Activated CD8-positive, alpha-beta memory T cell treated with anti-CD3 and anti-CD28 coated beads, Interleukin-2, amount 50 U/mL, for 1 hour (primary cell): ENCODE results near the gene IL1R2.
A peak's percentile ranks its signal among the peaks of the same experiment; 100 is the strongest.

ENCODE experiments used
- DNase-seq: peaks from one replicate; pipeline ENCODE4 v3.0.0-alpha.2; 2020; ENCODE audit errors: extremely low read depth

Gene IL1R2

DNA sequence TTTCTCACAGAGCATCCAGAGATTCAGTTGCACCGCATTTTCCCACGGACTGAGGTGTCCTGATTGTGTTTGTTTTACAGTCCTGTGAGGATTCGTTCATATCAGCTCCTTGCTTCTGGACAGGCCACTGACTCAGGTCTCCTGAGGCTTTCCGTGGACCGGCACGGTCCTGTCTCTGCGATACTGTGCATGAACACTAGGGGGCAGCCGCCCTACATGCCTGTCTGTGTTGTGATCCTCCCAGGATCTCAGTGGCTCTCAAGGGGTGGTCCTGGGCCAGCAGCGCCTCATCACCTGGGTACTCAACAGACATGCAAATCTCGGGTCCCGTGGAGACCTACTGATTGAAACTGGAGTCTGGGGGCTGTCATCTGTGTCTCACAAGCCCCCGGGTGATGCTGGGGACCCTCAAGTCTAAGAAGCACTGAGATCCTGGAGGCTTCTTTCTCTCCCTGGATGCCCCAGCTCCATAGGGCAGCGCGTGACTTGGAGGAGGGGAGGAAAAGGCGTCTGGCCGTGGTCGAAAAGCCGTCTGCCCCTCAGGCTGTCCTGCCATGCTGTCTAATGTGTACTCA is 28.9 kb downstream of the IL1R2 start:
- peak; percentile 42 for DNase-seq

DNA sequence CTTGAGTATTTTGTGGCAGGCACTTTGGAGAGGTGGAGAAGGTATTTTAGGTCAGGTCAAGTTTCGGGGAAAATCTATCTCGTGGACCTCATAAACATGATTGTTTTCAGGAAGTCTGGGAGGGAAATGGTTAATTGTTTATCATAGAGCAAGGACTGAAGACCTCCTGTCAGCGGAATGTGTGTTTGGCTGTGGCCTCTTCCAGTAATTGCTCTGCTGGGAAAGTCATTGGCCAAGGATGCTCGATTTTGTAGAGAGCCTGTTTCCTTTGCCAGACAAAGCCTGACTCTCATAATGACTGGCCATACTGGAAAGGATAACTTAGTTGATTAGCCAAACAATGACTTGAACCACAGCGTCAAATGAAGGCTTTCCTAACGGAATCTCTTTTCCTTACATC is 30.0 kb downstream of the IL1R2 start:
- no peak for DNase-seq

DNA sequence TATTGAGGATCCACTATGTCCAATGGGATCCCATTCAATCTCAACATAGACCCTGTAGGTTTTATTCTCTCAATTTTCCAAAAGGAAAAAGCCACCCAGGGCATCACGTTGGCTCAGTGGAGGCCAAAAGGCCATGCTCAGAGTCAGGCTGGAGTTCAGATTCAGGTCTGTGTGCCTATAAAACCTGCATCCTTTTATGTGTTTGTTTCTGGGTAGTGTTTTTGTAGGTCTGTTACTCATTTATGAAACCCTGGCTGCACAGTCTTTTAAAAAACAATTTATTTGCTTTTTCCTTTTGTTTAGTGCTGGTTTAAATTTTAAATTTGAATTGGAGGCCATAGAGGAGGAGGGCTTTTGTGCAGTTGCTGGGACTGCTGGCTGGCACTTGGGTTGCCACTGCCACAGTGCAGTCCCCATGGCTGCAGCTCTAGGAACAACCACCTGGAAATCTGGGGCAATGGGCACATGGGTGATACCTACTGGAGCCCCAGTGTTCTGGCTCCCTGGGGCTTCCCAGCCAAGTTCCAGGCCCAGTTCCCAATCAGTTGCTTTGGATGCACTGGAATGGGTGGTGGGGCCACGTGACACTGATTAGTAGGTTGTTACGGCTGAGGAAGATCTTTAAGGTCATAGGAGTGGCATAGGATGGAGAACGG is 31.3 kb downstream of the IL1R2 start:
- DNase-seq: no peak

DNA sequence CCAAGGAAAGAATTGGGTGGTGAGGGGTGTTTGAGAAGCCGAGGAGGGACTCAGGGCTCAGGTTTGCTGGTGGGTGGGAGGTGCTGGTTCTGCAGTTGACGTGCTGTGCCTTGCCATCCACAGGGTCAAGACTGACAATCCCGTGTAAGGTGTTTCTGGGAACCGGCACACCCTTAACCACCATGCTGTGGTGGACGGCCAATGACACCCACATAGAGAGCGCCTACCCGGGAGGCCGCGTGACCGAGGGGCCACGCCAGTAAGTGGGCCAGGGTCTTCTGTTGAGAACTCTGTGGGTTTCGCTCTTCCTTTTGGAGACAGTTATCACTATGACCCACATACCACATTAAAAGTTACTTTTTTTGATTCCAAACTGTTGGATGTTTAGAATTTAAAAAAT is 32.6 kb downstream of the IL1R2 start:
- no peak for DNase-seq

DNA sequence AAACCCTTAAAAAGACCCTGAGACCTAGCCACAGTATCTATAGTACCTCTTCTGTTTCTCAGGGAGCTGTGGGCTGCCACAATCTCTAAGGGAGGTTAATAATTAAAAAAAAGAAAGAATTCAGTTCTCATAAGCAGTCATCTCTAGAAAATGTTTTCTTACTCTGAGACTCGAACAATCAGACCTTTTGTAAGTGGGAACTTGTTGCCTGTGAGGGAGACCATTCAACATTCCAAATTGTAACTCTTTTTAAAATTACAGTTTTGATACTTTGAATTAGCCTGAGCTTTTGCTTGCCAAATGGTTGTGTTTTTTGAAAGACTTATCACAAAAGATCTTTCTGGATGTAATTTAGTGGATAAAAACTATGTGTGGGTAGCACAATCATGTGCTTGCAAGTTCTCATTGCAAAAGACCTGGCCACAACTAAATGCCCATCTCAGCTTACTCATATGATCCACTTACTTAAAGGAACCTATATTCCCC is 33.3 kb downstream of the IL1R2 start:
- no peak for DNase-seq

DNA sequence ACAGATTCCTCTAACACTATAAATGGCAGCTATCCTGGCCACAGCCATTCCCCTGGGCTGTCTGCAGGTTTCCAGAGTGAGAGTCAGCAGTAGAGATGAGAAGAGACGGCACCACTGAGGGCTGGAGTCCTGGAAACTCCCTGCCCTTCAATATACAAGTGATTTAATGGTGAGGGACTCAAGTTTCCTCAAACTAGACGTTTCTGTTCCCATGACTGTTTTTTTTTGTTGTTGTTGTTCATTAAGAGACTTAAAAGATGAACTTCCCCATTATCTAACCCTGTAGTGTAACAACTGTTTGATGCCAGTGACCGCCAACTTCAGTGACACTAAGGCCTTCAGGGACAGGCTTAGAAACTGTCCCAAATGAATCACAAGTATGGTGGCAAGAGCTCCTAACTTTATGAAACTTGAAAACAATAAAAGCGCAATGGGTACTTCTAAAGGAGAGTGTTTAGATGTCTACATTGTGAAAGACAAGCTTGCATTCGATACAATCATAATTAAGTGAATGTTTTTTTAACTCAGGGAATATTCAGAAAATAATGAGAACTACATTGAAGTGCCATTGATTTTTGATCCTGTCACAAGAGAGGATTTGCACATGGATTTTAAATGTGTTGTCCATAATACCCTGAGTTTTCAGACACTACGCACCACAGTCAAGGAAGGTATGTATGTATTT is 34.0 kb downstream of the IL1R2 start:
- no peak for DNase-seq

DNA sequence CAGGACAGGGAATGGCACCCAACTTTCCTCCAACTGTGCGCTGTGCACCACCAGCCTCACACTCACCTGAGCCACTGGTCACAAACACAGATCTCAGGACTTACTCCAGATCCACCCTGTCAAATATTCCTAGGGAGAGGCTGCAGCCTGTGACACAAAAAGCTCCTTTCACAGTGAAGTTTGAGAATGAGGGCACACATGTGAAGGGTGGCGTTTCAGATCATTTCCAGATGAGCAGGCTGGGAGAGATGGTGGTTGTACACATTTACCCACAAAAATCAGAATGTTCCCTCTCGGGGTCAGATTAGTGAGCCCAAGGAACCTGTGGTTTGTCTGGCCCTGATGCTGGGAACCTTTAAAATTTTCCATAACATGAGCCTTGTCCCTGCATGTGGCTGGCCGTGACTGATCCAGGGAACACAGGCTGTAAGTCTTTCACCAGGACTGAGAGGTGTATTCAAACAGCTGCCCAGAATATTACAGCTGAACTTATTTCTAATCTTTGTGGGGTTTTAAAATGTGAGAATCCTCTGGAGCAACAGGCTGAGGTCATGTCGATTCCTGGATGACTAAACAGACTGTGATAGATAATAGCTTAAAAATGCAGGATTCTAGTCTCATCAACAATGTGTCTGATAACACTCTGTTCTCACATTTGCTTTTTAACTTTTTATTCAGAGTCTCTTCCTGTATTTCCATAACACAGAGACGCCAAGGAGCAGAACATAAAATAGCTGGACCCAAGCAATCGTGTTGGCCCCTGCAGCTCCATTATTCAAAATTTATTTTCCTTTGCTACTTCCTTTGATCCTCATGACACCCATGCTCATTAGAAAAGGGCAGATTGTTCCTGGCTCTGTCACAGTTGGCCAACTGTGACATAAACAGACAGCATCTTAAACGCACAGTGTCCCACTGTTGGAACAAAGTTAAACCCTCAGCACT is 35.5 kb downstream of the IL1R2 start:
- DNase-seq: no peak

DNA sequence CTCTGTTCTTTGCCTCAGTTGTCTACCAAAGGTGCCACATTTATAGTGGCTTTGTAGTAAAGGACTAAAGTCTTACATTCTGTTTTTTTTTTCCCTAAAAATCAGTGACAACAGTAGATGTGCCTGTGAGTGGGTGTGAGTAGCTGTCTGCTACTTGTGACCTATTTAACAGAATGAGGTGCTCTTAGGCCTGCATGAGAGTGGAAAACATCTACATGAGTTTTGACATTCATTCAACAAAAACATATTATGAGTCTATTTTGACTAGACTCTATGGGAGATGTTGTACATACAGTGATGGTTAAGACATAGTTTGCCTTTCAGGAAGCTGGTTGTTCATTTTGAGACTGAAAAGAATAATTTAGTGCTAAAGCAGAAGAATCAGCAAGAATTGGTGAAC is 36.7 kb downstream of the IL1R2 start:
- DNase-seq: no peak

DNA sequence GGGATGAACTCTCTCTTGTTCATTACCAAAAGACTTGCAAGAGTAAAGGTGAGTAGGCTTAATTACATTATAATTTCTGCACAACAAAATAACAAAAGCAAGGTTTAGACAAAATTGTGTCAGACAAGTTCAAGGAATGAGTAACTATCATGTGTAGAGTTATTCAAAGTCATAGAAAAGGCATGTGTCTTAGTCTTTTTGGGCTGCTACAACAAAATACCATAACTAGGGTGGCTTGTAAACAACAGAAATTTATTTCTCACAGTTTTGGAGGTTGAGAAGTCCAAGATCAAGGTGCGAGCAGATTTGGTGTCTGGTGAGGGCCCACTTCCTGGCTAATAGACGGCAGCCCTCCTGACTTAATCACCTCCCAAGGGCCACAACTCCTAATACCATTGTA is 37.6 kb downstream of the IL1R2 start:
- DNase-seq: no peak

DNA sequence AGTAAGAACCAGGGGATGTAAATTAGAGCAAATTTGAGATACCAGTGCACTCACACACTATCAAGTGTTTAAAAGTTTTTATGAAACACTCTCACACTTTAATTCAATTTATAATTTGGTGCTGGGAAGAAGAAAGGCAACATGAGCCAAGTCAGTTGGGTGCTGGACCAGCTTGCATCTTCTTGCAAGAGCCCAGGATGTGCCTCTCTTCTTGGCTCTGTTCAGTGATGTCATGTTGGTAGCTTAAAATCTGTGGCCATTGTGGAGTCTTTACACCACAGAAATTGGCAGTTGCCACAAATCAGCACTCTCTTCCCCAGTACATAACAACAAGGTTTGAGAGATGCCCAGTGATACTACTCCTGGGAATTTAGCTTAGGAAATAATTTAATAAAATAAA is 38.2 kb downstream of the IL1R2 start:
- no peak for DNase-seq

DNA sequence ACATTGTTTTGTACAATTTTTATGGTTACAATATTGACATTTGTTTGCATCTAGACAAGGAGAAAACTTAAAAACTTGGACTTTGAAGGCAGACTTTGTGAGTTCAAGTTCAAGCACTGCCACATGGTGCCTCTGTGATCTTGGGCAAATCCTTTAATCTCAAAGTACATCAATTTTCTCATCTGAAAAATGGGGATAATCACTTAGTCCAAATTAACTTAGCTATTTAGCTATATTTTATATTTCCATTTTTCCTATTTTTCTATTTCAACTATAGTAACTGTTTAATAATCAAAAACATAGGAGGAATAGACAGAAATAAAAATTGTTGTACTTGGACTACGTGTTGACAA is 38.7 kb downstream of the IL1R2 start:
- no peak for DNase-seq

DNA sequence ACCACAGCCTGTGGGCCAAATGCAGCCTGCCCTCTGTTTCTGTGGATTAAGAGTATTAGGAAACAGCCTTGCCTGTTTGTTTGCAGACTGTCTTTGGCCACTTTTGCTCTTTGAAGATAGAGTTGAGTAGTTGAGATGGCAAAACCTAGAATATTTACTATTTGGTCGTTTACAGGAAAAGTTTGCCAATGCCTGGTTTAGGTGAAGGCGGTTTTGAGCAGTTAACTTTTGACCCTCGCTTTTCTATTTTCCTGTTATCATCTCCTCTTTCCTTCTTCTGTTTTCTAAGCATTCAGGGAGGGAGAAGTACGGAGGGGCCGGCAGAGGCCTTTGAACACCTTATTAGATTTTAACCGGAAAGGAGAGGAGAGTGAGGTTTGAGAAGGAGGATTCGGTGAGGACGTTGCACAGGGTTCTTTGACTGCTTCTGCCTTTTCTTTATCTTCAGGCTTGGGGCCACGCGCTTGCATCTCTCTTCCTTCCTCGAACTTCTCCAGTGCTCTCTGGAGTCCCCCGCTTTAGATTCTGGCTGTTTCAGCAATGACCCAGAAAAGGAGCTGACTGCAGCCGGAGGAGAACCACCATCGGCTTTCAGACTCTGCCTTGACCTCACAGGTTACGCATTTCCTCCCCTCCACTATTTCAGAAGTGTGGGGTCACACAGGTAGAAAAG is 39.2 kb downstream of the IL1R2 start:
- DNase-seq: no peak

DNA sequence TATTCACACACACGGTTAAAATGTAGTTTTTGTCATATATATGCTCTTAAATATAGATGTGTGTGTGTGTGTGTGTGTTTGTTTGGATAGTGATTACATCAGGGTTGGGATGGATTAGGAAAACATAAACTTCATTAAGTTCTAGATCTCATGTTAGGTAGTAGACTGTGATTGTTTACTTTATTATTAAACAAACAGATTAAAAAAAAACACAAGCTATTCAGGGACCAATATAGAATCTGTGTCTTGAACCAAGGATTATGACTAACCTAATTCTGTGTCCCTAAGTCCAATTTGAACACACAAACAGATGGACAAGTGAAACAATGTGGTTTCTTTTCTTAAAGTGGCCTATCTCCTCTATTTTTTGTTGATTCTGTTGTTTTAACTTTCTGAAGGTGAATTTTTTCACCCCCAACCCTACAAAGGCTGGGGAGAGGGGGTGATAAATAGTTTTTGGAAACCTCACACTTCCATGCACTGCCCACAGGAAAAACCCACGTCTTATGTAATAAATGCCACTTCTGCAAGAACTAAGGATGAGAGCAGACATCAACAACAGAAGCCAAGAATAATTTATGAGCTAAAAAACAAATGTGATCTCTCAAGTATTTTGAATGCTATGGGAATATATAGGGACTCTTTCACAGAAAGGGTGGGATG is 40.7 kb downstream of the IL1R2 start:
- no peak for DNase-seq

DNA sequence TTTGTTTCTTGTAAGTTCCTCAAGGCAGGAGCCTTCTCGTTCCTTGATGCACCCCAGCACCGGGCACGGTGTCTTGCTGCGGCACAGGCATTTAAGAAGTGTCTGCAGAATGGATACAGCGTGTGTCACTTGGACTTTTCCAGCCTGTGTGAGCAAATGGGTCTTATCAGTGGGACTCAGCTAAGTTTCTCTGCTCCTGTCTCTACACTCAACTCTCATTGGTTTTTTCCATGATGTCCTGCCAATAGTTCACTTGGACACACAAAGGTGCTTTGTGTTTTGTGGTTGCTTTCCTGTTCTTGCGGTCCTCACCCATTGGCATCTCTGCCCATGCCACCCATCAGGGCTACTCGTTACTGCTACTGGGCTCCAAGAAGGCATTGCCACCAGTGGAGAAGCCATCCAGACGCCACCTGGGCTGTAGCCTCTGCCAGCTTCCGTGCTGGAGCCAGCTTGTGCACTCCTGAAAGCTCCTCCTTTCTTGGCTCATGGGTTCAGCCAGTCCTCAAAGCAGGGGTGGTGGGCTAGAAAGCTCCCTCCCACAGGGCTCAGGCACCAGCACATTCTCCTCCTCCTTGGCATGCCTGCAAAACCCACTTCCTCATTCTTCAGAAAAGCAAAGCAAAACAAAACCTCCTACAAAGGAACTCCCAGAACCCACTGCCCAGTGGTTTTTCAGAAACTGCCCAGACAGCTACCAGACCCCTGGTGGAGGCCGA is 41.4 kb downstream of the IL1R2 start:
- no peak for DNase-seq

DNA sequence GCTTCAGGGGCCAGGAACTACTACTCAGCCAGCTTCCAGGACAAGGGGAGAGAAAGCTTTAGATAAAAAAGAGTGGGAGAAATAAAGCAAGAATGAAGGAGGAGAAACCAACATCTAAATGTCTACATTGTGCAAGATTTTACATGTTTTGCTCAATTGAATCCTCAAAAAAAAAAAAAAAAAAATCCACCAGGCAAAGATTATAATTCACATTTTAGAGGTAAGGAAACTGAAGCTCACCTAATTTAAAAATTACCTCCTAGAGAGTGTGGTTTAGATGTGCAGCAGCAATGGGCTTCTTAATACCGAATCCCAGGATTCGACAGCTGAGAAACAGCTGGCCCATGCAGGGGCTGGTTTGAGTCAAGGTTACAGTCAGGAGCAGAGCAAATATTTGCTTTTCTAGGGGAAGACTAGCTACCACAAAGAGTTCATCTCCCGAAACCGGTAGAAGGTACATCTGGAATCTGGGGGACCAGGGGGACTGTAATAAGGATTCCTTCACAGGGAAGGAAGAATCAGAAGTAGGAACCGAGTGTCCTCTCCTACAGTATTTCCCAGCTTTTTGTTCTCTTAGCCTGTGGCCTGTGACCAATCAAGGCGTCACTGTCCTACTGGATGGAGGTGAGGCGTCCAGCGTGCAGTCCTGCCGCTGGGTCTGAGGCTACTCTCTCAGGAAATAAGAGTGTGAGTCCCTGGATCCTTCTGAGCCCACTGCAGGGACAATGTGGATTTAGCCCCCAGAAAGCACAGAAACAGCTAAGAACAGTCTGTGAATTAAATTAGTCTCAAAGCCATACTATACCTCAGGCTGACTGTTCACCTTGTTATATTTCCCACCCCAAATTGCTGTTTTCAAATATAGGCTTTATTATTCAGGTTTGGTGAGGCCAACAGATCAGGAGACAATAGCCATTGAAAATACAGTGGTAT is 42.3 kb downstream of the IL1R2 start:
- DNase-seq: no peak

DNA sequence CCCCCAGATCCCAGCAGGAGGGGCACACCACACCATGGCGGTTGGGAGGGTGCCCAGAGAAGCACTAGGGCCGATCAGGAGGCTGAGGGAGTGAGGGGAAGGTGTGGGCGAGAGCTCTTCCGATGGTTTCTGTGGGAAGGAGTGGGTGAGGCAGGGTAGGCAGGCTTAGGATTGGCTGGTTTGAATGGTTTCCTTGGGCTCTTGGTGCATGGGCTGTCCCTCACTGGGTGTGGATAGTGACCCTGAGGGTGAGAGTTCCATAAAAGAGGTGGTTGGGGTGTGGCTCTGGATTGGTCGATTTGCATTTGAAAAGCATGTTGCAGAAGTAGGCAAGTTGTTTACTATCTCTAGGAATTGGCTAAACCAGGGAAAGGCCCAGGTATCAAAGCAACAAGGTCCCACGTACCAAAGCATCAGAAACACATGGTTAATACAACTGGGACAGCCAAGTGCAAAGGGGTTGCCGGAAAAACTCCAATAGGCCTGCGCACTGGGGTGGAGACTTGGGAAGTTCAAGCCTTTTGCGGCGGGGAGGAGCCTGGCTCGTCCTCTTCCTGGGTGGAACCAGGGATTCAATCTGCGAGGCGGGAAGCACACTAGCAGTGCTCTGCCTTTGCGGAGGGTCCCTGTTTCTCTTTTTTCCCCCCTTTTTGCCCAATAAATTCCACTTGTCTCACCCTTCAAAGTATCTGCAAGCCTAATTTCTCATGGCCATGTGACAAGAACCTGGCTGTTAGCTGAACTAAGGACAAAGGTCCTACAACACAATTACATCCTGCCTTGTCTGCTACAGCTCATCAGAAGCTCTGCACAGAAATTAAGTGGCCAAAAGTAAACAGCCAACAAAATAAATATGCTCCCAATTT is 43.2 kb downstream of the IL1R2 start:
- no peak for DNase-seq

DNA sequence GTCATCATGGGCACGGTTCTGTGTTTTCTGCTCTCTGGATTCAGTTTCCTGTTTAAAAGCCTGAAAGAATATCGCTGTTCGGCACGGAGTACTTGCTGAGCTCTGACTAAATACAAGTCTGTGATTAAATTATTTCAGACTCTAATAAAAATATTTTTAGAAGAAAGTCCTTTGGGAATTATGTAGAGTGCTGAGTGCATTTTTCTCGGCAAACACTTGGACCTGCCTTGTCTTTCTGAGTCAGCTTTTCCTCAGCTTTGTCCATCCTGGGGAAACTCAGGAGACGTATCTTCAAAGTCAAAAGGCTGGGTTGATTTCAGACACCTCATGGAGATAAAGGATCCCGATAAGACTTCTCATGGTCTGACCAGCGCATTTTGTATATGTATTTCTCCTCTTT is 45.9 kb downstream of the IL1R2 start:
- DNase-seq: no peak

DNA sequence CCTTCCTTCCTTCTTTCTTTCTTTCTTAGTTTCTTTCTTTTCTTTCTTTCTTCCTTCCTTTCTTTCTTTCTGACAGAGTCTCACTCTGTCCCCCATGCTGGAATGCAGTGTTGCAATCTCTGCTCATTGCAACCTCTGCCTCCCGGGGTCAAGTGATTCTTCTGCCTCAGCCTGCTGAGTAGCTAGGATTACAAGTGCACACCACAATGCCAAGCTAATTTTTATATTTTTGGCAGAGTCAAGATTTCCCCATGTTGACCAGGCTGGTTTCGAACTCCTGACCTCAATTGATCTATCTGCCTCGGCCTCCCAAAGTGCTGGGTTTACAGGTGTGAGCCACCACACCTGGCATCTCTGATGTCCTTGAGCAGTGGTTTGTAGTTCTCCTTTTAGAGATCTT is 48.5 kb downstream of the IL1R2 start:
- DNase-seq: no peak
